Measurements from ENCODE around the gene FGR.

FGR gene

GRCh38 chr1:27588256-27589232 is 46.4 kb downstream of the FGR start:
- no peak for DNase-seq (ENCODE audit: low read depth)
- TF ChIP-seq CTCF (conservative IDR thresholded peaks at IDR 0.05; ENCODE audit: low read depth, low read length) = no peak
- H3K4me3 ChIP-seq (ENCODE audit: low read length) = no peak overlapping the region

- no peak for DNase-seq (ENCODE audit: low read depth)
- TF ChIP-seq CTCF (conservative IDR thresholded peaks at IDR 0.05; ENCODE audit: low read depth, low read length) = no peak
- no peak overlapping the region for H3K4me3 ChIP-seq (ENCODE audit: low read length)
Observed at GRCh38 chr1:27585684-27586083, 49.3 kb downstream of the FGR start.

GRCh38 chr1:27584453-27584852 is 50.5 kb downstream of the FGR start:
- no peak overlapping the region for H3K4me3 ChIP-seq (ENCODE audit: low read length)
- TF ChIP-seq CTCF (conservative IDR thresholded peaks at IDR 0.05; ENCODE audit: low read depth, low read length) = no peak
- DNase-seq (ENCODE audit: low read depth) = no peak

DNA sequence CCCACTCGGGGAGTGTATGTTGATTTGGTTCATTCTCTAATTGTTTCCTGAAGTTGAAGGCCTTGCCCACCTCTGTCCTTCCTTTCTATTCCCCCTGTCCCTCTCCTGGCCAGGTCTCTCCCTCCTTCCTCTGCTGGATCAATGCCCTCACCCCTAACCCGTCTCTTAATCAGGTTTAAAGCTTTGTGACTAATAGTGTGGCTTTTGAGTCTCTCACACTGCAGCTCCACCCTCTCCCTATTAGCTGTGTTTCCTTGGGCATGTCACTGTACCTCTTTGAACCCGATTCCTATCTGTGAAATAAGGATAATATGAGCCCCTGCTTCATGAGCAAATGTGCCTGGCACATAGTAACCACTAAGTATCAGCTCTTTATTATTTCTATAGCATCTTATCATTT is 51.5 kb downstream of the FGR start:
- H3K4me3 ChIP-seq (ENCODE audit: low read length) = no peak overlapping the region
- no peak for TF ChIP-seq CTCF (conservative IDR thresholded peaks at IDR 0.05; ENCODE audit: low read depth, low read length)
- no peak for DNase-seq (ENCODE audit: low read depth)

GRCh38 chr1:27581823-27582243 is 53.2 kb downstream of the FGR start:
- no peak for DNase-seq (ENCODE audit: low read depth)
- TF ChIP-seq CTCF (conservative IDR thresholded peaks at IDR 0.05; ENCODE audit: low read depth, low read length) = no peak
- H3K4me3 ChIP-seq (ENCODE audit: low read length) = no peak overlapping the region

GRCh38 chr1:27577504-27578188 is 57.3 kb downstream of the FGR start:
- DNase-seq (ENCODE audit: low read depth) = no peak
- H3K4me3 ChIP-seq (ENCODE audit: low read length) = no peak overlapping the region
- TF ChIP-seq CTCF (conservative IDR thresholded peaks at IDR 0.05; ENCODE audit: low read depth, low read length) = no peak

Measured in retinal pigment epithelial cell (primary cell).